ENCODE data around the gene CAPN14. TPM values are rescaled to one million over a fixed set of nuclear protein-coding genes. Genes with fewer than 3 reads are reported as not detected.
"Not testable (repeated sequence)": the region's sequence is repeated elsewhere in the genome, so short reads cannot be mapped to it uniquely, and the experiment has no call there.

The CAPN14 gene
- total RNA-seq, 1 experiment from 2014 or later, result 0.23 TPM

DNA sequence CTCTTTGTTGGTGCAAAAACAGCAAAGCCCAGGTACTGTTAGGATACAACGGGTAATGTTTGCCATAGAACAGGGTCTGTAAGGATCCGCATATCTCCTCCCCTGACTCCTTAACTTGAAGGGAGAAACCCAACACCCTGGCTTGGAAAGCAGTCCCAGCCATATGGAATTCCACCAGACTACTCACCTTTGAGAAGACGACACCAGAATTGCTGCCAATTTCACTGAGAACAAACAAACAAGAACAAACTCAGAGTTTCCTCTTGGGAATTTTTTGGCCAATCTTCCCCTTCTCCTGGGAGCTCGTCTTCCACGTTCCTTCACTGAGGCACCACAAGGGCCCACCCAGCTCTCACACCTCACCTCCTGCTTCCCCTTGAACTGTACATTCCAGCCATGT lies 29.2 kb downstream of the CAPN14 start:
- CTCF ChIA-PET, result no interaction called here
- no peaks in the 10 kb centered on the region for H3K4me1 Mint-ChIP-seq (ENCODE audit: low read depth, unreplicated experiment)

DNA sequence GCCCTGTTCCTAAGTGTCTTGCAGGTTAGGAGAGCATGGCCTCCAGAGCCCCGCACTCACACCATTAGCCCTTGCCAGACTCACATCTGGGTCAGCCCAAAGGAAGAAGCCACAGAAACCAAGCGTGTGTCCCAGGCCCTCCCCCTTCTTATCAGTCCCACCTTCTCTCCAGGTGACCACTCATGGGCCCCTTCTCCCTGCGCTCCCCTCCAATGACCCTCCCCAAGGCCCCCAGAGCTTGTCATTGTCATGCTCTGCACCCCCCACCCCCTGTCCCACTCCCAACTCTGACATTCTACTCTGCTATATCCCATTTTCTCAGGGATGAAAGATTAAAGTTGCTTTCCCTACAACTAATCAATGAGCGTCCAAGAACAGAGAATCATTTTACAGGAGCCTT lies 30.1 kb downstream of the CAPN14 start:
- intact Hi-C loops (cut with micrococcal nuclease; ENCODE audit: unreplicated experiment), result no loop called here
- Mint-ChIP-seq H3K27ac (ENCODE audit: unreplicated experiment) (no peak overlapping the region), H3K9me3 (ENCODE audit: unreplicated experiment) (no peaks in the 10 kb centered on the region), H3K4me3 (ENCODE audit: unreplicated experiment) (no peak overlapping the region), H3K27me3 (ENCODE audit: insufficient read depth, unreplicated experiment) (peaks cover 12% of the 10 kb centered on the region), H3K4me1 (ENCODE audit: low read depth, unreplicated experiment) (no peaks in the 10 kb centered on the region), H3K36me3 (ENCODE audit: insufficient read depth, unreplicated experiment) (no peaks in the 10 kb centered on the region)
- POLR2A ChIA-PET, result no interaction called here
- Histone ChIP-seq H3K4me1 (no peaks in the 10 kb centered on the region), H3K4me3 (ENCODE audit: low read depth, low read length) (no peak overlapping the region), H3K36me3 (ENCODE audit: control insufficient read depth, insufficient read depth, low read length) (no peaks in the 10 kb centered on the region), H3K27me3 (replicated peaks; ENCODE audit: control insufficient read depth, insufficient read depth, low read length) (no peaks in the 10 kb centered on the region), H3K9me3 (no peaks in the 10 kb centered on the region)
- TF ChIP-seq, protein P1, sequence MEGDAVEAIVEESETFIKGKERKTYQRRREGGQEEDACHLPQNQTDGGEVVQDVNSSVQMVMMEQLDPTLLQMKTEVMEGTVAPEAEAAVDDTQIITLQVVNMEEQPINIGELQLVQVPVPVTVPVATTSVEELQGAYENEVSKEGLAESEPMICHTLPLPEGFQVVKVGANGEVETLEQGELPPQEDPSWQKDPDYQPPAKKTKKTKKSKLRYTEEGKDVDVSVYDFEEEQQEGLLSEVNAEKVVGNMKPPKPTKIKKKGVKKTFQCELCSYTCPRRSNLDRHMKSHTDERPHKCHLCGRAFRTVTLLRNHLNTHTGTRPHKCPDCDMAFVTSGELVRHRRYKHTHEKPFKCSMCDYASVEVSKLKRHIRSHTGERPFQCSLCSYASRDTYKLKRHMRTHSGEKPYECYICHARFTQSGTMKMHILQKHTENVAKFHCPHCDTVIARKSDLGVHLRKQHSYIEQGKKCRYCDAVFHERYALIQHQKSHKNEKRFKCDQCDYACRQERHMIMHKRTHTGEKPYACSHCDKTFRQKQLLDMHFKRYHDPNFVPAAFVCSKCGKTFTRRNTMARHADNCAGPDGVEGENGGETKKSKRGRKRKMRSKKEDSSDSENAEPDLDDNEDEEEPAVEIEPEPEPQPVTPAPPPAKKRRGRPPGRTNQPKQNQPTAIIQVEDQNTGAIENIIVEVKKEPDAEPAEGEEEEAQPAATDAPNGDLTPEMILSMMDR (IDR thresholded peaks at IDR 0.05; ENCODE audit: insufficient read depth in 1 of 2, low read depth in 1 of 2, low read length in 1 of 2, severe bottlenecking in 1 of 2, unreplicated experiment in 1 of 2), result no peak
- DNase-seq, result no peak
- no TSS peak for BruUV-seq (replicated peaks)
- CTCF ChIA-PET, result no interaction called here

More for the DNA sequence above, 29.2 kb downstream of the CAPN14 start:
- H3K9me3 ChIP-seq, result no peaks in the 10 kb centered on the region
- no peaks in the 10 kb centered on the region for H3K36me3 ChIP-seq (ENCODE audit: control insufficient read depth, insufficient read depth, low read length)
- H3K36me3 Mint-ChIP-seq (ENCODE audit: insufficient read depth, unreplicated experiment), result no peaks in the 10 kb centered on the region
- peaks cover 12% of the 10 kb centered on the region for H3K27me3 Mint-ChIP-seq (ENCODE audit: insufficient read depth, unreplicated experiment)
- BruUV-seq (replicated peaks), result no TSS peak
- H3K9me3 Mint-ChIP-seq (ENCODE audit: unreplicated experiment), result no peaks in the 10 kb centered on the region
- DNase-seq, result no peak
- no peak overlapping the region for H3K4me3 ChIP-seq (ENCODE audit: low read depth, low read length)
- no peaks in the 10 kb centered on the region for H3K4me1 ChIP-seq
- intact Hi-C loops (cut with micrococcal nuclease; ENCODE audit: unreplicated experiment), result no loop called here
- no peak overlapping the region for H3K4me3 Mint-ChIP-seq (ENCODE audit: unreplicated experiment)
- TF ChIP-seq, protein P1 (IDR thresholded peaks at IDR 0.05; ENCODE audit: insufficient read depth in 1 of 2, low read depth in 1 of 2, low read length in 1 of 2, severe bottlenecking in 1 of 2, unreplicated experiment in 1 of 2), result no peak
- H3K27ac Mint-ChIP-seq (ENCODE audit: unreplicated experiment), result no peak overlapping the region
- no peaks in the 10 kb centered on the region for H3K27me3 ChIP-seq (replicated peaks; ENCODE audit: control insufficient read depth, insufficient read depth, low read length)
- POLR2A ChIA-PET, result no interaction called here

DNA sequence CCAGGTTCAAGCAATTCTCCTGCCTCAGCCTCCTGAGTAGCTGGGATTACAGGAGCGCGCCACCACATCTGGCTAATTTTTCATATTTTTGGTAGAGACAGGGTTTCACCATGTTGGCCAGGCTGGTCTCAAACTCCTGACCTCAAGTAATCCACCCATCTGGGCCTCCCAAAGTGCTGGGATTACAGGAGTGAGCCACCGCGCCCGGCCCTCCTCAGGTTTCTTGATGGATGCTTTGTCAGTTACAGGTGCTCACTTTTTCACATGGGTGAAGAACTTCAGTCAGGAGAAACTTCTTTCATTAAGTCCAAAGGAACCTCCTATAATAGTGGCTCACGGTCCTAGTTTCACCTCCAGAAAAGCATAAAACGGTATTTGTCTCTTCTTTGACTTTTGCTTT lies 33.3 kb downstream of the CAPN14 start:
- H3K9me3 ChIP-seq; H3K4me1 Mint-ChIP-seq (ENCODE audit: low read depth, unreplicated experiment); H3K36me3 Mint-ChIP-seq (ENCODE audit: insufficient read depth, unreplicated experiment); CTCF ChIA-PET; POLR2A ChIA-PET; H3K4me3 ChIP-seq (ENCODE audit: low read depth, low read length); H3K4me3 Mint-ChIP-seq (ENCODE audit: unreplicated experiment); intact Hi-C loops (cut with micrococcal nuclease; ENCODE audit: unreplicated experiment); H3K9me3 Mint-ChIP-seq (ENCODE audit: unreplicated experiment); H3K4me1 ChIP-seq; DNase-seq; BruUV-seq (replicated peaks); H3K36me3 ChIP-seq (ENCODE audit: control insufficient read depth, insufficient read depth, low read length); H3K27me3 Mint-ChIP-seq (ENCODE audit: insufficient read depth, unreplicated experiment); H3K27me3 ChIP-seq (replicated peaks; ENCODE audit: control insufficient read depth, insufficient read depth, low read length); H3K27ac Mint-ChIP-seq (ENCODE audit: unreplicated experiment): not testable (repeated sequence)

DNA sequence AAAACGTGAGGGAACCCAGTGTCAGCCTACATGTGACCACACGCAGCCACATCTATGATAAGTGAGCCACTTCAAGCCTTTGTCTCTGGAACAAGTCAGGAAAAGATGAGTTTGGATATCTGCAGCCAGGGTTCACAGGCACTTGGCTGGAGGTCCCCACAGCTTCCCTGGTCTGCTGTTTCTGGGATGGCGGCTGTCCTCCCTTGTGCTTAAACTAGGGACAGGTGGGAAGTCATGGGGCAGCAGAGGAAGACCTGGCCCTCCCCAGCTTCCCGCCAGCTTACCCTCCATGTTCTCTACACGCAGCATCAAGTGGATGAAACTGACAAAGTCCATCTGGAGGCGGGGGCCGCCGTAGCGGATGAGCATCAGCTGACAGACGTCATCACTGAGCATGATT lies 40.6 kb downstream of the CAPN14 start:
- intact Hi-C loops (cut with micrococcal nuclease; ENCODE audit: unreplicated experiment), result no loop called here
- TF ChIP-seq, protein P1 (IDR thresholded peaks at IDR 0.05; ENCODE audit: insufficient read depth in 1 of 2, low read depth in 1 of 2, low read length in 1 of 2, severe bottlenecking in 1 of 2, unreplicated experiment in 1 of 2), result no peak
- no peaks in the 10 kb centered on the region for H3K4me1 ChIP-seq
- no peak for DNase-seq
- Mint-ChIP-seq H3K4me3 (ENCODE audit: unreplicated experiment) (no peak overlapping the region), H3K27ac (ENCODE audit: unreplicated experiment) (no peak overlapping the region), H3K36me3 (ENCODE audit: insufficient read depth, unreplicated experiment) (no peaks in the 10 kb centered on the region), H3K27me3 (ENCODE audit: insufficient read depth, unreplicated experiment) (peaks cover 17% of the 10 kb centered on the region), H3K9me3 (ENCODE audit: unreplicated experiment) (no peaks in the 10 kb centered on the region), H3K4me1 (ENCODE audit: low read depth, unreplicated experiment) (no peaks in the 10 kb centered on the region)
- BruUV-seq (replicated peaks), result no TSS peak
- H3K27me3 ChIP-seq (replicated peaks; ENCODE audit: control insufficient read depth, insufficient read depth, low read length), result no peaks in the 10 kb centered on the region
- no peaks in the 10 kb centered on the region for H3K9me3 ChIP-seq
- H3K4me3 ChIP-seq (ENCODE audit: low read depth, low read length), result no peak overlapping the region
- H3K36me3 ChIP-seq (ENCODE audit: control insufficient read depth, insufficient read depth, low read length), result no peaks in the 10 kb centered on the region
- POLR2A ChIA-PET, result no interaction called here
- CTCF ChIA-PET, result no interaction called here
